Right kidney (tissue), 1 donor: Measurements from ENCODE around the gene FHL3.
"Not testable (repeated sequence)": the region's sequence is repeated elsewhere in the genome, so short reads cannot be mapped to it uniquely, and the experiment has no call there.

Experiments
- DNase-seq: peaks from one replicate; pipeline ENCODE4 v3.0.0-alpha.2; 2016

The FHL3 gene

GRCh38 chr1:38037221-38037939 is 32.1 kb upstream of the FHL3 start:
- no peak for DNase-seq

GRCh38 chr1:38034871-38035270 is 29.6 kb upstream of the FHL3 start:
- DNase-seq: no peak

- DNase-seq: not testable (repeated sequence)
These were observed 27.7 kb upstream of the FHL3 start for GRCh38 chr1:38032992-38033391.

GRCh38 chr1:38031513-38031866 is 26.2 kb upstream of the FHL3 start:
- no peak for DNase-seq

- no peak for DNase-seq
These were observed 25.5 kb upstream of the FHL3 start for GRCh38 chr1:38030596-38031512.

GRCh38 chr1:38029685-38030511 is 24.6 kb upstream of the FHL3 start:
- peak; percentile 63 for DNase-seq

- peak; percentile 51 for DNase-seq
These were observed 23.9 kb upstream of the FHL3 start for GRCh38 chr1:38029081-38029681.

GRCh38 chr1:38028671-38029070 is 23.4 kb upstream of the FHL3 start:
- DNase-seq: no peak

- DNase-seq: no peak
These were observed 22.8 kb upstream of the FHL3 start for GRCh38 chr1:38028105-38028591.

- DNase-seq: no peak
These were observed 22.1 kb upstream of the FHL3 start for GRCh38 chr1:38027201-38028104.

- no peak for DNase-seq
These were observed 21.4 kb upstream of the FHL3 start for GRCh38 chr1:38026592-38027200.

- DNase-seq: no peak
These were observed 20.4 kb upstream of the FHL3 start for GRCh38 chr1:38025664-38026063.

GRCh38 chr1:38025233-38025632 is 19.9 kb upstream of the FHL3 start:
- no peak for DNase-seq

- no peak for DNase-seq
These were observed 17.5 kb upstream of the FHL3 start for GRCh38 chr1:38022810-38023209.

GRCh38 chr1:38021969-38022368 is 16.7 kb upstream of the FHL3 start:
- no peak for DNase-seq

GRCh38 chr1:38020396-38020795 is 15.1 kb upstream of the FHL3 start:
- no peak for DNase-seq

- no peak for DNase-seq
These were observed 13.6 kb upstream of the FHL3 start for GRCh38 chr1:38018864-38019343.

- DNase-seq: no peak
These were observed 10.8 kb upstream of the FHL3 start for GRCh38 chr1:38015978-38016725.

GRCh38 chr1:38014724-38015424 is 9.6 kb upstream of the FHL3 start:
- DNase-seq: no peak
